Measurements from ENCODE around the gene IL11RA. TPM values are rescaled to one million over a fixed set of nuclear protein-coding genes. Genes with fewer than 3 reads are reported as not detected.

IL11RA gene
- total and polyA plus RNA-seq, 7 donors: 1.4 to 110 (median 67.3) TPM

DNA sequence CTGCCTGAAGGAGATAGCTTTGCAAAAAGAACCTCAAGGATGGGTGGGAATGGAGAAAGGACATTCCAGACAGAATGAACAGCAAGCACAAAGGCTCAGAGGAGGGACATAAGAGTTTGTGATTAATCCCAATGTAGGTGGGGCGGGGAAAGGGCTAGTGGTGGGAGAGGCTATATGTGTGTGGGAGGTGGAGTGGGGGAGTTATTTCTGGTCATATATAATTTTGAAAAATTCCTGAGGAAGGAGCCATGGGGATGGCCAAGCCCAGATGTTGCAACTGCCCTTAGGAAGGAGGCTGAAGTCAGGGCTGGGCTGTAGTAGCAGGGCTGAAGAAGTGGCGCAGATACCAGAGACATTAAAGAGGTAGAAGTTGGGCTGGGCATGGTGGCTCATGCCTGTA, 23.9 kb downstream of the IL11RA start:
- 98 to 99% methylated on average over 2 of the region's 2 CpGs for WGBS, 2 donors
- Histone ChIP-seq H3K9me3 (no peaks in the 10 kb centered on the region), H3K27ac (no peak overlapping the region), H3K36me3 (peaks cover 0 to 5% (median 0%) of the 10 kb centered on the region in 4 donors), H3K4me1 (no peaks in the 10 kb centered on the region), H3K27me3 (no peaks in the 10 kb centered on the region), H3K4me3 (no peak overlapping the region)
- no peak for DNase-seq
- TF ChIP-seq POLR2AphosphoS5 (IDR thresholded peaks at IDR 0.05): no peak
- TF ChIP-seq POLR2A (IDR thresholded peaks at IDR 0.05): no peak
- TF ChIP-seq, protein P1, sequence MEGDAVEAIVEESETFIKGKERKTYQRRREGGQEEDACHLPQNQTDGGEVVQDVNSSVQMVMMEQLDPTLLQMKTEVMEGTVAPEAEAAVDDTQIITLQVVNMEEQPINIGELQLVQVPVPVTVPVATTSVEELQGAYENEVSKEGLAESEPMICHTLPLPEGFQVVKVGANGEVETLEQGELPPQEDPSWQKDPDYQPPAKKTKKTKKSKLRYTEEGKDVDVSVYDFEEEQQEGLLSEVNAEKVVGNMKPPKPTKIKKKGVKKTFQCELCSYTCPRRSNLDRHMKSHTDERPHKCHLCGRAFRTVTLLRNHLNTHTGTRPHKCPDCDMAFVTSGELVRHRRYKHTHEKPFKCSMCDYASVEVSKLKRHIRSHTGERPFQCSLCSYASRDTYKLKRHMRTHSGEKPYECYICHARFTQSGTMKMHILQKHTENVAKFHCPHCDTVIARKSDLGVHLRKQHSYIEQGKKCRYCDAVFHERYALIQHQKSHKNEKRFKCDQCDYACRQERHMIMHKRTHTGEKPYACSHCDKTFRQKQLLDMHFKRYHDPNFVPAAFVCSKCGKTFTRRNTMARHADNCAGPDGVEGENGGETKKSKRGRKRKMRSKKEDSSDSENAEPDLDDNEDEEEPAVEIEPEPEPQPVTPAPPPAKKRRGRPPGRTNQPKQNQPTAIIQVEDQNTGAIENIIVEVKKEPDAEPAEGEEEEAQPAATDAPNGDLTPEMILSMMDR (IDR thresholded peaks at IDR 0.05): no peak
- TF ChIP-seq EP300 (IDR thresholded peaks at IDR 0.05): no peak
- intact Hi-C loops (cut with DNase I): no loop called here

DNA sequence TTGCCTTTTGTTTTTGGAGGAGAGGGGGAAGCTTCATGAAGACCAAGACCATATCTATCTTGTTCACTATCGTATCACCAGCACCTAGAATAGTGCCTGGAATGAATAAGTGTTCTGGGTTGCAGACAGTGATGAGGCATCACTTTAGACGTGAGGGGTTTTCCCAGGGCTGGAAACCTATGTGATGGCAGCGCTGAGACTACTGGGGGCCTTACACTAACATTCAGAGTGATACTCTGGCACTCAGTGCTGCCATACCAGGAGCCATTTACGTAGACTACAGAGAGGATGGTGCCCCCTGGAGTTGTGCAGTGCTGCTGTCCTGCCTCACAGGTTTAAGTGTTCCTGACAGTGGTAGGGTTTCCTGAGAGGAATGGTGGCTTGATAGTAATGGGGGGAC, 32.2 kb downstream of the IL11RA start:
- Histone ChIP-seq H3K4me3 (no peak overlapping the region), H3K36me3 (peaks cover 0 to 9% (median 0%) of the 10 kb centered on the region in 4 donors), H3K4me1 (no peaks in the 10 kb centered on the region), H3K9me3 (no peaks in the 10 kb centered on the region), H3K27me3 (no peaks in the 10 kb centered on the region), H3K27ac (no peak overlapping the region)
- TF ChIP-seq POLR2A (IDR thresholded peaks at IDR 0.05) (no peak), EP300 (IDR thresholded peaks at IDR 0.05) (no peak), POLR2AphosphoS5 (IDR thresholded peaks at IDR 0.05) (no peak)
- TF ChIP-seq, protein P1 (IDR thresholded peaks at IDR 0.05): no peak
- 85 to 91% methylated on average over 4 of the region's 4 CpGs for WGBS, 2 donors
- intact Hi-C loops (cut with DNase I): no loop called here
- no peak for DNase-seq

DNA sequence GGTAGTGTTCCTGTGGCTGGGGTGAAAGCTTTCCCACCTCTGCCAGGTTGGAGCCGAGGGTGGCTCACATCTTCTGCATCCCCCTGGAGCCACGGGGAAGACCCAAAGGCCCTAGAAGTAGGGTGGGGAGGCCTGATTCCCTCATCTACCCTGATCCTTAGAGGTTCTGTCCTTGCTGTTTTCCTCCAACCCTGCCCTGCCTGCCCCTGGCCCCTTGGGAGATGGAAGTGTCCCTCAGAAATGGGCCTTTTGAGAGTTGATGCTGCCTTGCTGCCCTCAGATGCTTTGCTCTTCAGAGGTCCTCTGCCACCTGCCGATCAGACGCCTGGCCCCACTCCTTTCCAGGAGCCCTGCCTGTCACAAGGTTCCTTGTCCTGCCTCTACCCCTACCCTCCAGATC, 32.8 kb downstream of the IL11RA start:
- H3K27ac ChIP-seq: no peak overlapping the region

DNA sequence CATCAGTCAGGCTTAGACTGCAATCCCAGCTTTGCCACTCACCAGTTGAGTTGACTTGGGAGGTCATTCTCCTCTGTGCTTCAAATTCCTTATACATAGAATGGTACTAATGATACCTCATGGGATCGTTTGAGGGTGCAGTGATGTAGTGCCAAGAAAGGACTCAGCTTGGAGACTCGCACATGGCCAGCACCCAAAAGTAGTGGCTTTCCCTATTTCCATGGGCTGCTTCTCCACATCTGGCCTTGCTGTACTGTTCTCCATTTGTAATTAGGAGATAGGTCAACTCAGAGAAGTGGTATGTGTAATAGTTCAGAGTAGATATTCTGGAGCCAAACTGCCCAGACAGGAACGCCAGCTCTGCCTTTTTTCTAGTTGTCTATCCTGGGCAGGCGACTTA, 33.6 kb downstream of the IL11RA start:
- Histone ChIP-seq H3K4me1 (no peaks in the 10 kb centered on the region), H3K4me3 (no peak overlapping the region), H3K9me3 (no peaks in the 10 kb centered on the region), H3K27me3 (no peaks in the 10 kb centered on the region), H3K27ac (no peak overlapping the region), H3K36me3 (peaks cover 0 to 9% (median 0%) of the 10 kb centered on the region in 4 donors)
- no peak for DNase-seq
- intact Hi-C loops (cut with DNase I): no loop called here
- TF ChIP-seq POLR2AphosphoS5 (IDR thresholded peaks at IDR 0.05): no peak
- no peak for TF ChIP-seq EP300 (IDR thresholded peaks at IDR 0.05)
- no peak for TF ChIP-seq POLR2A (IDR thresholded peaks at IDR 0.05)
- TF ChIP-seq, protein P1 (IDR thresholded peaks at IDR 0.05): no peak
- 79 to 82% methylated on average over 4 of the region's 4 CpGs for WGBS, 2 donors

More for the DNA sequence above, 32.8 kb downstream of the IL11RA start:
- TF ChIP-seq POLR2AphosphoS5 (IDR thresholded peaks at IDR 0.05): no peak
- TF ChIP-seq POLR2A (IDR thresholded peaks at IDR 0.05): no peak
- TF ChIP-seq EP300 (IDR thresholded peaks at IDR 0.05): no peak
- TF ChIP-seq, protein P1 (IDR thresholded peaks at IDR 0.05): no peak
- H3K4me1 ChIP-seq: no peaks in the 10 kb centered on the region
- intact Hi-C loops (cut with DNase I): no loop called here
- no peaks in the 10 kb centered on the region for H3K9me3 ChIP-seq
- H3K4me3 ChIP-seq: no peak overlapping the region
- no peak for DNase-seq
- peaks cover 0 to 9% (median 0%) of the 10 kb centered on the region in 4 donors for H3K36me3 ChIP-seq
- H3K27me3 ChIP-seq: no peaks in the 10 kb centered on the region
- 92 to 95% methylated on average over 4 of the region's 4 CpGs for WGBS, 2 donors

DNA sequence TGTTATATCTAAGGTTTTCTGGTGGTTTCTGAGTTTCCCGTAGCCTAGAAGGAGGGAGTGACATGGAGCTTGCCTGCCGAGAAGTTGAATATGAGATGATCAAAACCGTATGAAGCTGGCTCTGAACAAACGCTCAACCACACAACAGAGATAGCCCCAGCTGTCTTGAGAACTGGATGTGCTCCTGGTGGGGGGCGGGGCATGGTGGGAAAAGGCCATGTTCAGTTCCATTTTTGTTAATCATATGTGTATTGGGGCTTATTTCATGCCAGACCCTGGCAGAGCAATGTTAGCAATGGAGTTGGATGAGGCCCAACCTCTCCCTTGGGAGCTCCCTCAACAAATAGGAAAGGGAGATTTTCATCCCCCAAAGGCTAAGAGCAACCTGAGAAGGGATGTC, 34.2 kb downstream of the IL11RA start:
- intact Hi-C loops (cut with DNase I): no loop called here
- no peak for DNase-seq
- Histone ChIP-seq H3K27me3 (no peaks in the 10 kb centered on the region), H3K4me1 (no peaks in the 10 kb centered on the region), H3K36me3 (peaks cover 0 to 5% (median 0%) of the 10 kb centered on the region in 4 donors), H3K9me3 (no peaks in the 10 kb centered on the region), H3K27ac (no peak overlapping the region), H3K4me3 (no peak overlapping the region)
- WGBS, 2 donors: 85 to 89% methylated on average over 5 of the region's 5 CpGs
- no peak for TF ChIP-seq EP300 (IDR thresholded peaks at IDR 0.05)
- TF ChIP-seq, protein P1 (IDR thresholded peaks at IDR 0.05): no peak
- TF ChIP-seq POLR2A (IDR thresholded peaks at IDR 0.05): no peak
- no peak for TF ChIP-seq POLR2AphosphoS5 (IDR thresholded peaks at IDR 0.05)

All from sigmoid colon (tissue), 7 donors.